HepG2 (cell line): ENCODE measurements around the gene BMP2K. TPM values are rescaled to one million over a fixed set of nuclear protein-coding genes. Genes with fewer than 3 reads are reported as not detected.
A peak's percentile ranks its signal among the peaks of the same experiment; 100 is the strongest.

Source experiments
- ARNT ChIP-seq: fragments of 450-650 bp; IDR thresholded peaks from 2 replicates; pipeline ENCODE4 v1.6.1; 2017
- ATF7 ChIP-seq, 2 experiments: fragments of 450-650 bp in 1 of 2; sonication (generic) in 1 of 2; formaldehyde crosslinking in 1 of 2; IDR thresholded peaks; 2 replicates each; pipeline versions ENCODE4 v1.4.0 to v1.6.1; 2016 to 2020; ENCODE audit warnings: antibody characterized with exemption in 1 of 2, mild to moderate bottlenecking in 1 of 2, missing genetic modification reagents in 1 of 2
- HNF1A ChIP-seq, 2 experiments: sonication (generic) in 1 of 2; formaldehyde crosslinking in 1 of 2; IDR thresholded peaks; 2 replicates each; pipeline versions ENCODE4 v1.4.0 to v1.6.1; 2016 to 2020; ENCODE audit warnings: borderline replicate concordance in 1 of 2, low read depth in 1 of 2, mild to moderate bottlenecking in 1 of 2, missing genetic modification reagents in 1 of 2
- IKZF5 ChIP-seq: IDR thresholded peaks from 2 replicates; pipeline ENCODE4 v1.6.1; 2018; ENCODE audit warnings: missing genetic modification reagents, mild to moderate bottlenecking, missing compliant biosample characterization
- KDM4B ChIP-seq: sonication (generic); formaldehyde crosslinking; IDR thresholded peaks from 2 replicates; pipeline ENCODE4 v1.4.0; 2020; ENCODE audit warnings: missing genetic modification reagents
- LCORL ChIP-seq, 2 experiments: fragments of 450-650 bp in 1 of 2; sonication (generic) in 1 of 2; formaldehyde crosslinking in 1 of 2; IDR thresholded peaks; 2 replicates each; pipeline versions ENCODE4 v1.5.0 to v1.6.1; 2017 to 2020; ENCODE audit warnings: antibody characterized with exemption in 1 of 2, missing genetic modification reagents in 1 of 2
- MAZ ChIP-seq, 2 experiments: sonication (generic) in 1 of 2; formaldehyde crosslinking in 1 of 2; IDR thresholded peaks; 2 replicates each; pipeline versions ENCODE4 v1.5.0 to v1.6.1; 2012 to 2020; ENCODE audit warnings: low read depth in 2 of 2, mild to moderate bottlenecking in 2 of 2, borderline replicate concordance in 1 of 2, improper control_type of control experiment in 1 of 2, low read length in 1 of 2, missing genetic modification reagents in 1 of 2, moderate library complexity in 1 of 2
- NPAS2 ChIP-seq: sonication (generic); formaldehyde crosslinking; IDR thresholded peaks from 2 replicates; pipeline ENCODE4 v1.8.0; 2022; ENCODE audit warnings: mild to moderate bottlenecking, missing genetic modification reagents, borderline replicate concordance
- TCF7 ChIP-seq: sonication (generic); IDR thresholded peaks from 2 replicates; pipeline ENCODE4 v1.6.1; 2016; ENCODE audit warnings: antibody characterized with exemption, low read depth
- ZBTB20 ChIP-seq: sonication (generic); formaldehyde crosslinking; IDR thresholded peaks from 2 replicates; pipeline ENCODE4 v1.8.1; 2023; ENCODE audit warnings: missing genetic modification reagents, low read depth, mild to moderate bottlenecking, borderline replicate concordance
- ZNF12 ChIP-seq: sonication (generic); formaldehyde crosslinking; IDR thresholded peaks from 2 replicates; pipeline ENCODE4 v1.5.0; 2020; ENCODE audit warnings: missing genetic modification reagents
- ZNF180 ChIP-seq: sonication (generic); formaldehyde crosslinking; IDR thresholded peaks from 2 replicates; pipeline ENCODE4 v1.4.0; 2020; ENCODE audit warnings: low read depth, missing genetic modification reagents, borderline replicate concordance
- ZNF251 ChIP-seq: sonication (generic); formaldehyde crosslinking; IDR thresholded peaks from 2 replicates; pipeline ENCODE4 v1.9.0; 2021; ENCODE audit warnings: mild to moderate bottlenecking, missing genetic modification reagents
- ZNF83 ChIP-seq: sonication (generic); formaldehyde crosslinking; IDR thresholded peaks from 2 replicates; pipeline ENCODE4 v1.4.0; 2020; ENCODE audit warnings: missing genetic modification reagents, mild to moderate bottlenecking, borderline replicate concordance
- ZSCAN25 ChIP-seq: sonication (generic); formaldehyde crosslinking; IDR thresholded peaks from 2 replicates; pipeline ENCODE4 v1.8.0; 2022; ENCODE audit warnings: mild to moderate bottlenecking, missing genetic modification reagents
- polyA plus RNA-seq, 8 experiments: library from polyadenylated mRNA; depleted of rRNA in 3 of 8; stranded (reverse) in 7 of 8; unstranded in 1 of 8; fragments of >200 nt; fragmentation: Illumina TruSeq in 4 of 8; extraction: Trizol in 4 of 8; gene quantifications; 2 replicates each; pipeline versions ENCODE4 v1.2.1 to v1.2.3, GENCODE V29; 2011 to 2016; ENCODE audit warnings: low read depth in 4 of 8, missing spikeins in 1 of 8, mixed read lengths in 1 of 8; ENCODE audit not compliant: insufficient read depth in 1 of 8
- total RNA-seq, 5 experiments: library from RNA; depleted of rRNA; stranded (reverse); fragments of >200 nt; fragmentation: Illumina TruSeq; extraction: Trizol; gene quantifications; 2 replicates each; pipeline ENCODE4 v1.2.3, GENCODE V29; 2016; ENCODE audit warnings: low read depth in 1 of 5
- TF ChIP-seq, protein P1 (sequence below): sonication (generic); formaldehyde crosslinking; IDR thresholded peaks from 2 replicates; pipeline ENCODE4 v1.4.0; 2020; ENCODE audit warnings: missing genetic modification reagents

BMP2K gene
- total and polyA plus RNA-seq, 2 of the 13 experiments (the other 11 are each of a cell fraction or from before 2014, with no cell fraction given) = 8.6 to 15.2 TPM

GRCh38 chr4:78862314-78862737 lies 86.2 kb downstream of the BMP2K start (continued):
- TF ChIP-seq, protein P1, sequence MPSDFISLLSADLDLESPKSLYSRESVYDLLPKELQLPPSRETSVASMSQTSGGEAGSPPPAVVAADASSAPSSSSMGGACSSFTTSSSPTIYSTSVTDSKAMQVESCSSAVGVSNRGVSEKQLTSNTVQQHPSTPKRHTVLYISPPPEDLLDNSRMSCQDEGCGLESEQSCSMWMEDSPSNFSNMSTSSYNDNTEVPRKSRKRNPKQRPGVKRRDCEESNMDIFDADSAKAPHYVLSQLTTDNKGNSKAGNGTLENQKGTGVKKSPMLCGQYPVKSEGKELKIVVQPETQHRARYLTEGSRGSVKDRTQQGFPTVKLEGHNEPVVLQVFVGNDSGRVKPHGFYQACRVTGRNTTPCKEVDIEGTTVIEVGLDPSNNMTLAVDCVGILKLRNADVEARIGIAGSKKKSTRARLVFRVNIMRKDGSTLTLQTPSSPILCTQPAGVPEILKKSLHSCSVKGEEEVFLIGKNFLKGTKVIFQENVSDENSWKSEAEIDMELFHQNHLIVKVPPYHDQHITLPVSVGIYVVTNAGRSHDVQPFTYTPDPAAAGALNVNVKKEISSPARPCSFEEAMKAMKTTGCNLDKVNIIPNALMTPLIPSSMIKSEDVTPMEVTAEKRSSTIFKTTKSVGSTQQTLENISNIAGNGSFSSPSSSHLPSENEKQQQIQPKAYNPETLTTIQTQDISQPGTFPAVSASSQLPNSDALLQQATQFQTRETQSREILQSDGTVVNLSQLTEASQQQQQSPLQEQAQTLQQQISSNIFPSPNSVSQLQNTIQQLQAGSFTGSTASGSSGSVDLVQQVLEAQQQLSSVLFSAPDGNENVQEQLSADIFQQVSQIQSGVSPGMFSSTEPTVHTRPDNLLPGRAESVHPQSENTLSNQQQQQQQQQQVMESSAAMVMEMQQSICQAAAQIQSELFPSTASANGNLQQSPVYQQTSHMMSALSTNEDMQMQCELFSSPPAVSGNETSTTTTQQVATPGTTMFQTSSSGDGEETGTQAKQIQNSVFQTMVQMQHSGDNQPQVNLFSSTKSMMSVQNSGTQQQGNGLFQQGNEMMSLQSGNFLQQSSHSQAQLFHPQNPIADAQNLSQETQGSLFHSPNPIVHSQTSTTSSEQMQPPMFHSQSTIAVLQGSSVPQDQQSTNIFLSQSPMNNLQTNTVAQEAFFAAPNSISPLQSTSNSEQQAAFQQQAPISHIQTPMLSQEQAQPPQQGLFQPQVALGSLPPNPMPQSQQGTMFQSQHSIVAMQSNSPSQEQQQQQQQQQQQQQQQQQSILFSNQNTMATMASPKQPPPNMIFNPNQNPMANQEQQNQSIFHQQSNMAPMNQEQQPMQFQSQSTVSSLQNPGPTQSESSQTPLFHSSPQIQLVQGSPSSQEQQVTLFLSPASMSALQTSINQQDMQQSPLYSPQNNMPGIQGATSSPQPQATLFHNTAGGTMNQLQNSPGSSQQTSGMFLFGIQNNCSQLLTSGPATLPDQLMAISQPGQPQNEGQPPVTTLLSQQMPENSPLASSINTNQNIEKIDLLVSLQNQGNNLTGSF = no peak
- peak; percentile 95 for TF ChIP-seq MAZ (IDR thresholded peaks at IDR 0.05; ENCODE audit: borderline replicate concordance, low read depth, low read length)
- no peak for TF ChIP-seq MAZ (CRISPR knock-in tag; IDR thresholded peaks at IDR 0.05; ENCODE audit: low read depth)
- peak; percentile 77 for TF ChIP-seq HNF1A (IDR thresholded peaks at IDR 0.05; ENCODE audit: low read depth)
- TF ChIP-seq HNF1A (CRISPR knock-in tag; IDR thresholded peaks at IDR 0.05; ENCODE audit: borderline replicate concordance) = peak; percentile 93
- no peak for TF ChIP-seq LCORL (IDR thresholded peaks at IDR 0.05)
- peak; percentile 46; the same call in 1 of the 2 replicates for TF ChIP-seq LCORL (CRISPR knock-in tag; IDR thresholded peaks at IDR 0.05)
- no peak for TF ChIP-seq ZNF83 (CRISPR knock-in tag)
- no peak for TF ChIP-seq ATF7 (IDR thresholded peaks at IDR 0.05)
- TF ChIP-seq ATF7 (CRISPR knock-in tag; IDR thresholded peaks at IDR 0.05) = no peak
- TF ChIP-seq ZBTB20 = peak; percentile 75; the same call in 1 of the 2 replicates
- no peak for TF ChIP-seq ZNF180 (CRISPR knock-in tag)
- no peak for TF ChIP-seq ZNF251 (CRISPR knock-in tag)
- TF ChIP-seq NPAS2 (CRISPR knock-in tag) = no peak
- peak; percentile 88 for TF ChIP-seq ZNF12 (CRISPR knock-in tag)
- no peak for TF ChIP-seq ZSCAN25 (CRISPR knock-in tag)
- TF ChIP-seq TCF7 = peak; percentile 24; the same call in 1 of the 2 replicates
- TF ChIP-seq IKZF5 (CRISPR knock-in tag) = no peak
- TF ChIP-seq ARNT = no peak
- no peak; the same call in 1 of the 2 replicates for TF ChIP-seq KDM4B (CRISPR knock-in tag)
